ENCODE results near the gene NELFB. TPM values are rescaled to one million over a fixed set of nuclear protein-coding genes. Genes with fewer than 3 reads are reported as not detected.

The NELFB gene
- total RNA-seq, 1 donor: 43.7 TPM

DNA sequence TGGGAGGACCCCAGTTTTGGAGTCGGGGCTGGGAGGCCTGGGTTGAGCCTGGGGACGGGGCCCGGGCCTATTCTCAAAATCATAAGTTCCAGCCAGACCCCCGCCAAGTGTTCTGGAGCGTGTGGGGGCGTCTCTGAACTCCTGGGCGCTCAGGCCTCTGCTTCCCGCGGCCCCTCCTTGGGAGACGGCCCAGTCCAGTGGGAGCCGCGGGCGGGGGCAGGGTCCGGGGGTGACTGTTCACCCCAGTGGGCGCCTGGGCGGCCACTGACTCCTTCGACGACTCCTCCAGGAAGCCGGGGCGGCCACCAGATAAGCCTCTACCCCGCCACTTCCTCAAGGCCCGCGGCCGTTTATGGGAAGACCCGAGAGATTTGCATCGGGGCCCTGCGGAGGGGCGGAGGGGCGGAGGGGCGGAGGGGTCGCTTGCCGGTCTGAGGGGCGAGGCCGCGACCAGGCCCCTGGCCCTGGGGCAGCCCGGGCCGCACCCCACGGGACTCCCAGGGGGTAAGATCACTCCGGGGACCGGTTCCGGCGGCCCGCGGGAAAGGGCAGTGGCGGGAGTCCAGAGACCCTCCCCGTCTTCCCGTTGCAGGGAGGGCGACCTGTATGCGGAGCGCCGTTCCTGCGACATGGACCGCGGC is 23.1 kb downstream of the NELFB start:
- no peak for DNase-seq (ENCODE audit: low read depth)
- peak overlapping the region; percentile 74 for H3K4me3 ChIP-seq (ENCODE audit: low read depth, low read length)
- TF ChIP-seq, protein P1, sequence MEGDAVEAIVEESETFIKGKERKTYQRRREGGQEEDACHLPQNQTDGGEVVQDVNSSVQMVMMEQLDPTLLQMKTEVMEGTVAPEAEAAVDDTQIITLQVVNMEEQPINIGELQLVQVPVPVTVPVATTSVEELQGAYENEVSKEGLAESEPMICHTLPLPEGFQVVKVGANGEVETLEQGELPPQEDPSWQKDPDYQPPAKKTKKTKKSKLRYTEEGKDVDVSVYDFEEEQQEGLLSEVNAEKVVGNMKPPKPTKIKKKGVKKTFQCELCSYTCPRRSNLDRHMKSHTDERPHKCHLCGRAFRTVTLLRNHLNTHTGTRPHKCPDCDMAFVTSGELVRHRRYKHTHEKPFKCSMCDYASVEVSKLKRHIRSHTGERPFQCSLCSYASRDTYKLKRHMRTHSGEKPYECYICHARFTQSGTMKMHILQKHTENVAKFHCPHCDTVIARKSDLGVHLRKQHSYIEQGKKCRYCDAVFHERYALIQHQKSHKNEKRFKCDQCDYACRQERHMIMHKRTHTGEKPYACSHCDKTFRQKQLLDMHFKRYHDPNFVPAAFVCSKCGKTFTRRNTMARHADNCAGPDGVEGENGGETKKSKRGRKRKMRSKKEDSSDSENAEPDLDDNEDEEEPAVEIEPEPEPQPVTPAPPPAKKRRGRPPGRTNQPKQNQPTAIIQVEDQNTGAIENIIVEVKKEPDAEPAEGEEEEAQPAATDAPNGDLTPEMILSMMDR (IDR thresholded peaks at IDR 0.05; ENCODE audit: insufficient read depth, low read length): no peak

DNA sequence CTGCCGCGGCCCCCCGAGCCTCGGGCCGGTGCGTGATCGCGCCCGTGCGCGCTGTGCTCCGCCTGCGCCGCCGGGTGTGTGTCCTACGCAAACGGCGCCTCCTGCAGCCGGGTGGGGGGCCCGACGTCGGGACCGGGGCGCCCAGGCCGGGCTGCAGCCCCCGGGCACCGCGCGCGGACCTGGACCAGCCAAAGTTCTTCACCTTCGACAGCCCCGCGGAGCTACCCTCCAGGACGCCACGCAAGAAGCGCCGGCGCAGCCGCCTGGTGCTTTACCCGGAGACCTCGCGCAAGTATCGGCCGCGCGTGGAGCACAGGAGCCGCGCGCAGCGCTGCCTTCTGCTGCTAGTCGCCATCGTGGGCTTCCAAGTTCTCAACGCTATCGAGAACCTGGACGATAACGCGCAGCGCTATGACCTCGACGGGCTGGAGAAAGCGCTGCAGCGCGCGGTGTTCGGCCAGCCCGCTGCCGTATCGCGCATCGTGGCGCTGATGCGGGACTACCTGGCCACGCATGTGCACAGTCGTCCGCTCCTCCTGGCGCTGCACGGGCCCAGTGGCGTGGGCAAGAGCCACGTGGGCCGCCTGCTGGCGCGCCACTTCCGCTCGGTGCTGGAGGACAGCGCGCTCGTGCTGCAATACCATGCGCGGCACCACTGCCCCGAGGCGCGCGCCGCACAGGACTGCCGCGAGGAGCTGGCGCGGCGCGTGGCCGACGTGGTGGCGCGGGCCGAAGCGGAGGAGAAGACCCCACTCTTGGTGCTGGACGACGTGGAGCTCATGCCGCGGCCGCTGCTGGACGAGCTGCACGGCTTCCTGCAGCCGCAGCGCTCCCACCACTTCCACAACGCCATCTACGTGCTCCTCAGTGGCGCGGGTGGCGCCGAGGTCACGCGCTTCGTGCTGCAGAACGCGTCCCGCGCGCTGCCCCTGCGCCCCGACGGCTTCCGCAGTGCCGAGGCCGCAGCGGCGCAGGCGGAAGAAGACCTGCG is 23.9 kb downstream of the NELFB start:
- TF ChIP-seq, protein P1 (IDR thresholded peaks at IDR 0.05; ENCODE audit: insufficient read depth, low read length): no peak
- H3K4me3 ChIP-seq (ENCODE audit: low read depth, low read length): peak overlapping the region; percentile 74
- no peak for DNase-seq (ENCODE audit: low read depth)

DNA sequence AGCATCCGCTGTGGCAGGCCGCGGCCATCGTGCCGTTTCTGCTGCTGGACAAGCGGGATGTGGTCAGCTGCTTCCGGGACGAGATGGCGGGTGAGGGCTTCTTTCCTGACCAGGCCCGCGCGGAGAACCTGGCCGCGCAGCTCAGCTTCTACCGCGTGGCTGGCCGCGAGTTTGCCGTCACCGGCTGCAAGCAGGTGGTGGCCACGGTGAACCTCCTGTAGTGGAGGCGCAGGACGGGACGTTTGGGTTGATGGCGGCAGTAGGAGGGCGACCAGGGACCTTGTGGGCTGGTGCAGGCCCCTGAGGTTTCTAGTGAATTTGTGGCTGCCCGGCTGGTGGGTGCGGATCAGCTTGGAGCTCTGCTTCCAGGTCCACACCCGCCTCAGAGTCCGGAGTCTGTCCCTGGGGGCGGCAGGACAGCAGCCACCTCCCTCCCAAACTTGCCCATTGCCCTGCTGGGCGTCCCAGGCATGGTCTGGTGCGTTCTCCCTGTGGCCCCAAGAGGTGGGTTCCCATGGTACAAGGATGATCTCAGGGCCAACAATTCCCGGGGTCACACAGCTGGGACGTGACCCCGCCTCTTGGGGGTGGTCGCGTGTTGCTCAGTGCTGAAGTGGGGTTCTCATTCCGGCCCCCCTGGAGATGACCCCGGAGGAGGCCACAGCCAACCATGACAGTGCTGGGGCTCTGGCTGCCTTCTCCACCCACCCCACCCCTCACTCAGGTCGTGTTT is 24.8 kb downstream of the NELFB start:
- no peak for DNase-seq (ENCODE audit: low read depth)
- TF ChIP-seq, protein P1 (IDR thresholded peaks at IDR 0.05; ENCODE audit: insufficient read depth, low read length): no peak
- H3K4me3 ChIP-seq (ENCODE audit: low read depth, low read length): no peak overlapping the region

DNA sequence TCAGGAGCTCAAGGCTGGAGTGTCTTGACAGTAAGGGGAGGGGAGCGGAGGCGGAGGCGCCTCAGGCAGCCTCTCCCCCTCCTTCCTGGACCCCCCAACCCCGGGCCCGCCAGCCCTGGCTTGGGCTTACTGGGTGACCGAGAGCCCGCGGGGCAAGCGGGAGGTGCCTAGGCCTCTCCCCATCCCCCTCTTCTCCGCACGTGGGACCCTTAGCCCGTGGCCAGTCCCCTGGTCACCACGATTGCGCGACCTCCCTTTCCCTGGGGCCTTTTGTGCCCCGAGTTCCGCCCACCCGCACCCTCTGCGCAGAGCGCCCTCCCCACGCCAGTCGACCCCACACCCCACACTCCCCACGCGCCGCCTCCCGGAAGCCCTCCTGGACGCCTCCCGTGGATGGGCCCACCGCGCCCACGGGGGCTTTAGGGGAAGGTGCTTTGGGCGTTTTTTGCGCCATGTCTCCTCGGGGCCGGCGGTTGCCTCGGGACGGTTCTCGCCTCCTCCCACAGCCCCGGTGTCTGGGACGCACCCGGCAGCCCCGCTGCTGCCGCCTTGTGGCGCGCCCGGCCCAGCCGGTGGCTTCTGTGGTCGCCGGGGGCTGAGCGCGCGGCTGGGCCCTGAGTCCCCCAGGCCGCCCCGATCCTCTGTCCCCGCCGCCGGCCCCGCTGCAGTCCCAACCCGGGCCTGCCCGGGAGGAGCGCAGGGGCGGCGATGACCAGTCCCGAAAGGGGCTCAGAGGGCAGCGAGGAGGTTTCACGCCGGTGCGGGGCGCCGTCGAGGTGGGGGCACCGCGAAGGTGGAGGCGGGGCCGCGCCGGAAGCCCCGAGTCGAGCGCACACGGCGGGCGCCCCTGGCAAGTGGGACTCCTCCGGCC is 25.6 kb downstream of the NELFB start:
- TF ChIP-seq, protein P1 (IDR thresholded peaks at IDR 0.05; ENCODE audit: insufficient read depth, low read length): peak; percentile 35
- no peak for DNase-seq (ENCODE audit: low read depth)
- no peak overlapping the region for H3K4me3 ChIP-seq (ENCODE audit: low read depth, low read length)

DNA sequence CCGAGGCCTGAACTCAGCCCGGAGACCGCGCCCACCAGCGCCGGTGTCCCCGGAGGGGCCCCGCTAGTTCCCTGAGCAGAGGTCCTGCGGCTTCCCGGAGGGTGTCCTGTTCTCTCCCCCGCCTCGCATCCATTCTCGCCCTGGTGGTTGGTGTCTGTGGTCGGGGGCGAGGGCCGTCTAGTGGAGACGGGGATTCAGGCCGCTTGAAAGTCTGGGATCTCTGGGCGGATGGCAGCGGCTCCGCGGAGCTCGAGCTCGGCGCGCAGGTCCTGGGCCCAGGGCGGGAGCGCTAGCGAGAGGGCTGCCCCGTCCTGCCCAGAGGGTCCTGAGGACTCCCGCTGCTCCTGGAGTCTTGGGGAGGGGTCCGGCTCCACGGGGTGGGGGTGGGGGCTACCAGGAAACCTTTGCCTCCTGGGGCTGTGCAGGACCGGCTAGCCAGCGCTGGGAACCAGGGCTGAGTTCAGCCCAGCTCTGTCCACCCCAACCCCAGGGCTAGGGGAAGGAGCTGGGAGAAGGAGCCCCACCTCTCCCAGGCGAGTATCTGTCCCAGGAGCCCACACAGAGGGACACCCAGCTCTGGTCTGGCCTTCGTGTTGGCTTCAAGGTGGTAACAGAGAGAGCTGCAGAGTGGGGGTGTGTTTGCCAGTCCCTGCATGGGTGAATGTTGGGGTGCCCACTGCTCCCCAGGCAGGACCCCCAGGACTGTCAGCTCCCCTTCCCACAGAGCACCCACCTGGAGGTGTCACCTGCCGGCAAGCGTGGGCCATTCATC is 26.4 kb downstream of the NELFB start:
- no peak for DNase-seq (ENCODE audit: low read depth)
- no peak overlapping the region for H3K4me3 ChIP-seq (ENCODE audit: low read depth, low read length)

More for the DNA sequence above, 26.4 kb downstream of the NELFB start:
- TF ChIP-seq, protein P1 (IDR thresholded peaks at IDR 0.05; ENCODE audit: insufficient read depth, low read length): no peak
